ENCODE measurements around the gene UST.
A peak's percentile ranks its signal among the peaks of the same experiment; 100 is the strongest.

The UST gene, protein sequence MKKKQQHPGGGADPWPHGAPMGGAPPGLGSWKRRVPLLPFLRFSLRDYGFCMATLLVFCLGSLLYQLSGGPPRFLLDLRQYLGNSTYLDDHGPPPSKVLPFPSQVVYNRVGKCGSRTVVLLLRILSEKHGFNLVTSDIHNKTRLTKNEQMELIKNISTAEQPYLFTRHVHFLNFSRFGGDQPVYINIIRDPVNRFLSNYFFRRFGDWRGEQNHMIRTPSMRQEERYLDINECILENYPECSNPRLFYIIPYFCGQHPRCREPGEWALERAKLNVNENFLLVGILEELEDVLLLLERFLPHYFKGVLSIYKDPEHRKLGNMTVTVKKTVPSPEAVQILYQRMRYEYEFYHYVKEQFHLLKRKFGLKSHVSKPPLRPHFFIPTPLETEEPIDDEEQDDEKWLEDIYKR

DNA sequence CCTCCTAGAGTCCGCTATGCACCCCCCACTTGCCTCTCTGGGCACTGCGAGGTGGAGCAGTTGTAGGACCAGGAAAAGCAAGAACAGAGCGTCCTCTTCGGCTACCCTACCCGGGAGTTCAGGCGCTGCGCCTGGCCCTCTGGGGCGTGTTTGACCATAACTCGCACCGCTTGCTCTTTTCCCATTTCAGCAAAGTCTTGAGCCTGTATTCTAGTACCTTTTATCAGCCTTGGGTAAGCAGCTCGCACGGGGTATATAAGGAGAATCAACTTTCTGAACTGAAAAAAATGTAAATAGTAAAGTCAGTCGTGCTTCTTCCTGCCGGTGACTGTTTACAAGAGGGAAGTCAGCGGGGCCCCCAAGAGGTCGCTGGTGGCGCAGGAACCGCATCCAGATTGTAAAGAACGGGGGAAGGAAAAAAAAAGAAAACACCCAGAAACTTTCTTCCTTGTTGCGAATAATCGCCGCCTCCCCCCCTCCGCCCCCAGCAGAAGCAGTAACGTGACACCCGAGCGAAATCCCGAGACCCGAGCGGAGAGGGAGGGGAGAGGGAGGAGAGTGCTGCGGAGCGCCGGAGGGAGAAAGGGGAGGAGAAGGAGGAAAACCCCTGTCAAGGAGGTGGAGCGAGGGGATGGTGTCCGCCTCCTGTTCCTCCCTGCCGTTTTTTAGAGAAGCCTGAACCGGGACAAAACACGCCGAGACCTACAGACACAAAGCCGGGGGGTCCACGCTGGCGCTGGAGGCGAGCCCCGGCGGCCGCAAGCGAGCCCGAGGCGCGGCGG, at the start of gene UST:
UST (plus strand) TSS at position 668 of the 782 bp plus-strand sequence. CDS start 401 bp downstream, outside the sequence.
- peak; percentile 66 for DNase-seq

DNA sequence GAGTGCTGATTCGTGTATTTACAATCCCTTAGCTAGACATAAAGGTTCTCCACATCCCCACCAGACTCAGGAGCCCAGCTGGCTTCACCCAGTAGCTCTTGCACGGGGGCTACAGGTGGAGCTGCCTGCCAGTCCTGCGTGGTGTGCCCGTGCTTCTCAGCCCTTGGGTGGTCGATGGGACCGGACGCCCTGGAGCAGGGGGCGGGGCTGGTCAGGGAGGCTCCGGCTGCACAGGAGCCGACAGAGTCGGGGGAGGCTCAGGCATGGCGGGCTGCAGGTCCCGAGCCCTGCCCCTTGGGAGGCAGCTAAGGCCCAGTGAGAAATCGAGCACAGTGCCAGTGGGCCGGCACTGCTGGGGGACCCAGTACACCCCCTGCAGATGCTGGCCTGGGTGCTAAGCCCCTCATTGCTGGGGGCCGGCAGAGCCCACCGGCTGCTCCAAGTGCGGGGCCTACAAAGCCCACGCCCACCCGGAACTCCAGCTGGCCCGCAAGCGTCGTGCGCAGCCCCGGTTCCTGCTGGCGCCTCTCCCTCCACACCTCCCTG, 48.9 kb upstream of the UST start:
- no peak for DNase-seq

DNA sequence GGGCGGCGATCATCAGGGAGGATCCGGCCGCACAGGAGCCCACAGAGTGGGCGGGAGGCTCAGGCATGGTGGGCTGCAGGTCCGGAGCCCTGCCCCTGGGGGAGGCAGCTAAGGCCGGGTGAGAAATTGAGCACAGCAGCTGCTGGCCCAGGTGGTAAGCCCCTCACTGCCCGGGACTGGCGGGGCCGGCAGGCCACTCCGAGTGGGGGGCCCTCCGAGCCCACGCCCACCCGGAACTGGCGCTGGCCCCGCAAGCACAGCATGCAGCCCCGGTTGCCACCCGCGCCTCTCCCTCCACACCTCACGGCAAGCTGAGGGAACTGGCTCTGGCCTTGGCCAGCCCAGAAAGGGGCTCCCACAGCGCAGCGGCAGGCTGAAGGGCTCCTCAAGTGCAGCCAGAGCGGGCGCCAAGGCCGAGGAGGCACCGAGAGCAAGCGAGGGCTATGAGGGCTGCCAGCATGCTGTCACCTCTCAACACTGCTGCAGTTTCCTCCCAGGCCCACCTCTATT, 48.1 kb upstream of the UST start:
- no peak for DNase-seq

DNA sequence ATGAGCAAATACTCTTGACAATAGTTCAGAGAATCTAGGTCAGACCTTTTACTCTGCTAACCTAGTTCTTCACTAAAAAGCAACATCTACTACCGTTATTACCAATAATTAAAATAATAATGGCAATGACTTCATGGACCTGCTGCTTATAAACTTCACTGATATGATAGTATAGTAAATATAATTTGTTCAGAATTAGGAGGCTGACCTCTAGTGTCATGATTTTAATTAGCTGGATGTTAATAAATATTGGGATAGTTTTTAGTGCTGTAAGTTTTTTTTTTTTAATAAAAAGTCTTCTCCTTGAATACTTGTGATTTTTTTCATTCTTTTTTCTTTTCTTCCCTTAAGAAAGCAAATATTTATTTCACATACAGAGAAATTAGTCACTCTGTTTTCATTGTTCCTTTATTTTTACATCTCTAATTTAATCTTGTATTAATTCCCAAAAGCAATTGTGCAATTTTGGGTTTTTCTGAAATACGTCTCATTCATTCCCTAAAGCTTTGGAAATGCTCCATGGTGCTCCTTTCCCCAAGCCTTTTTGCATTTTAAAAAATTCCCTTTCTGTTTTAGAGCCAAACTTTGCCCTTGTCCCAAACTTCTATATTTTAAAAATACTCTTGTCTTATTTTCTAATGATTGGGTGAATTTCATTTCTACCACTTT, 46.6 kb upstream of the UST start:
- DNase-seq, result no peak

DNA sequence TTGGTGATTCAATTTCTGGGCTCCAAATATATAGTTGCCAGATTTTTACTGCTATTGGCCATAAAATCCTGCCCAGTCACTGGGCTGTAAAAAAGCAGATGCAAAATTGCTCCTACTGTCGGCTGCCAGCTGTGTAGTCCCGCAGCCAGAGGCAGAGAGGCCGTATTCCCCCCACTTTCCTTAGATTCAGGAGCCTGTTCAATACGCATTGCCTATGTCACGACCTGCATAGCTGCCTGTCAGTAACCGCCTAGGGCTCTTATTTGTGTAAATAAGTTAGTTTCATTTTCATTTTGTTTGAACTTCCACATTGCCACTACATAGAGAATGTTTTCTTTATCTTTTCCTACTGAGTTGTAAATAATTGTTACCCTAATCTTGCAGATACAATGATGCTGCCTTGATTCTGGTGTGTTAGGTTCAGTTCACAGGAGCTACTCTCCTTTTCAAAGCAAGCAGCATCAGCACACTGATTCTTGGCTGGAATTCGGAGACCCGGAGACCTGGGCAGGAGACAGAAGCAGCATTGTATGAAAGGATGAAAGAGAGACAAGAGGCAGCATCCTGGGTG, 46.0 kb upstream of the UST start:
- peak; percentile 26 for DNase-seq

DNA sequence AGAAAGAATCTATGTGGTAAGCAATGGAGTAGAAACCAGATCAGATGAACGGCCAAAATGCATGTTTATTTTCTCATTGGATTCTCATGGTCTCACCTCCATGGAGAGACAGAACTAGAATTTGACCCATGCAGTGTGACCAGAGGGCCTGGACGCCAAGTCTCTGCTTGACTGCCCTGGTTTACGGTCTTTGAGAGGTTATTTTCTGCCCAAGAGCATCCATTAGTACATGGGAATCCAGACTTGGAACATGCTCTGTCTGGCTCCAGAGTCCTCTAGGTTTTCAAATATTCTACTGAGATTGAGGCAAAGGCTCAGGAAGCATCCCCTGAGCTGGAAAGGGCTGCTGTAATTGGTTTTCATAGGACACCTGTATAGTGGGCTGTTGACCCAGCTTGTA, 45.5 kb upstream of the UST start:
- DNase-seq, result no peak

DNA sequence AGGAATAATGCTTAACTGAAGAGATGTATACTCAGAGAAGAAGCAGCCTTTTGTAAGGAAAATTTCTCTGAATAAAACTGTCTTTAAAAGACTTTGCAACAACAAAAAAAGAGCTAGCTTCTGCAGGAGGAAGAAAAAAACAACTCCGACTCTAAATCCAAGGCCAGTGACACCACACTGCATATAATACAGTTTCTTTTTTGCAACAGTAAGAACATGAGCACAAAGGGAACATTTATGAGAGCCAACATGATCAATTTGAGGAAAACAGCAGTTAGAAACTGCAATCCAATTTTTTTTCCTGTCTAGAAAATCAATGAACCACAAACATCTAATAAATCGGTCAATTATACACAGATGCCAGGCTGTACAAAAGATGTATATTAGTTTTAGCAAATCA, 42.9 kb upstream of the UST start:
- DNase-seq, result no peak

DNA sequence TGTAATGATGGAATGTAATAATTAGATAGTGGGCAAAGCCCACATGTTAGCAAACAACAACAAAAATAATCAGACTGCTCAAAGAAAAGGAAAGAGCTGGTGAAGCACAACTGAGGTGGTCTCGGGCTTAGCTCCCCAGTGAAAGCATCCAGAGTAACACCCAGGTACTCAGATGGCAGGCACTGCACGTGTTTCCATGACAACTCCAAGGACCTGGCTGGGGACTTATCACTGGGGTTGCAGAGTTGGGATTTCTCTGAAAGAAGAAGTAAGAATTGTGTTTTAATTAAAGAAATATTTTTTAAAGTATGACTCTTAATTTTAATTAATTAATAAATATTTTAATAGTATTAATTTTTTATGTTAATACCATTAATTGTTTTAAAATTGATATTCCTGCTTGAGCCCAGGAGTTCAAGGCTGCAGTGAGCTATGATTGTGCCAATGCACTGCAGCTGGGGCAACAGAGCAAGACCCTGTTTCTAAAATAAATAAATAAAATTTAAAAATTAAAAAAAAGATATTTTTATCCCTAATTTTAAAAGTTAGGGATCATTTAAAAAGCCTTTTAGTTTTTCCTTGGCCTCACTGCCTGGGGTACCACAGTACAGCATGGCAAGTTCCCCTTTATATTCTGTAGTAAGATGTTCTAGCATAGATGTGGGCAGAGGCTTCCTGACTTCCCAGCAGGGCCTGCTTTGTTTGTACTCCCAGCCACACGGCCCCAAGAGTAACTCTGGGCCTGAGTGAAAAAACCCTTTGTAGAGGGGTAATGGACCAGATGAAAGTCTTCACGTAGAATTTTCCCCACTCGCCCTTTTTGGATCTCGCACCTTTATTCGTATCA, 42.2 kb upstream of the UST start:
- no peak for DNase-seq

DNA sequence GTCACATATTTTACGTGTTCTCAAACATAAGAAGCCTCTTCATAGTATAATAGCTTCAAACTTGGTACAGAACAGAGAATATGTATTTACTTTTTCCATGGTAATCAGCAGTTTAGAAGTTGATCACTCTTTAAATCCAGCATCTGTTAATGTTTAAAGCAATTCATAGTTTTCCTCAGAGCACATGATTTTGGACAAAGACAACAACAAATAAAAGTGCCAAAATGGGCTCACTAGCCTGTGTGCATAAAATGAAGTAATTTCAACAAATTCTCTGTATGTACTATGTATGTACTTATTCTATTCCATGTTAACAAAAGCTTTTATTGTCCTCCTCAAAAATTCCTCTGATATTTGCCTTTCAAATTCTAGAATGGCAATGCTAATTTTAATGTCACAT, 38.1 kb upstream of the UST start:
- no peak for DNase-seq

DNA sequence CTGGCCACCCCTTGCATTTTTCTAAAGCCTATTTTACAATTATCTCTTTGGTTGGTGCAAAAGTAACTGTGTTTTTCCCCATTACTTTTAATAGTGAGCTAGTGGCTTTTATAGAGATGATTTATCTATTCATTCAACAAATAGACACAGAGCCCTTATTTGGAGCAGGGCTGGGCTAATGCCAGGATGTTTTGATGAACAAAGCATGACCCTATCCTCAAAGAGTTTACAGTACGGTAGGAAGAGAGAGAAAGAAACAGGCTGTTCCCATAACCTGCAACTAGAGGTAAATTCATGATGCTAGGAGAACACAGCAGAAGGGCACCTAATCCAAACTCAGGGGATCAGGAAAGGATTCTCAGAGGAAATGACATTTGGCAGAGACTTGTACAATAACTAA, 37.3 kb upstream of the UST start:
- no peak for DNase-seq

DNA sequence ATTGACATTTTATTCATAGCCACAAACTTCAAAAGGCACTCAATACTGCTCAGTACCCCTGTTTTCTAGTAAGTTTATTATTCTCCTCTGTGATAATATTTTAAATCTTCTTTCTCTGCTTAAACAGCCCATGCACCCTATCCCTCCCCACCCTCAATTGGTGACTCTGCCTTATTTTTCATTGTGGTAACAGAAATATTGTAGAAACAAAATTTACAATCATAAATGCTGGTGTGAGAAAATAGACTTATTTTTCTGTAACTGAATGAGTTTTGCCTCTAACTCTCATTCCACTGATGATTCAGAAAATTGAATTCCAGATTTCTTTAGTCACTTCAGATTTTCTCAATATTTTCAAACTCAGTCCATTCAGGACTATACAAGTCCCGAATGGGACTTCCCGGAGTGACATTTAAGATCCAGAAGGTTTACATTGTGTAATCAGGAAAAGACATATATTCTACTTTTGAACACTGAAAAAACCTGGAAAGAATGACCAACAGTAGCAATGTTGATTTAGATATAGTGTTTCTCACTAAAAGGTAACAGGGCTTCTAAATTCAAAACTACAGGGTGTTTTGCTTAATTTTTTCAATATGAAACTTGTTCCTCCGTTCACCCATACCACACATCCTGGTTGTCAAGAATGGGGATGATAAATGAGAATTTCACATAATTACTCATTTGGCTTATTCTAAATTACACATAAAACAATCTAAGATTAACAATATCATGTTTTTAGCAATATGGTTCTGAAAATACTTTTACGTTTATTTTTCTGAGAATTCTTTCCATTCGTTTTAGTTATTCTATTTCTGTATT, 34.8 kb upstream of the UST start:
- no peak for DNase-seq

DNA sequence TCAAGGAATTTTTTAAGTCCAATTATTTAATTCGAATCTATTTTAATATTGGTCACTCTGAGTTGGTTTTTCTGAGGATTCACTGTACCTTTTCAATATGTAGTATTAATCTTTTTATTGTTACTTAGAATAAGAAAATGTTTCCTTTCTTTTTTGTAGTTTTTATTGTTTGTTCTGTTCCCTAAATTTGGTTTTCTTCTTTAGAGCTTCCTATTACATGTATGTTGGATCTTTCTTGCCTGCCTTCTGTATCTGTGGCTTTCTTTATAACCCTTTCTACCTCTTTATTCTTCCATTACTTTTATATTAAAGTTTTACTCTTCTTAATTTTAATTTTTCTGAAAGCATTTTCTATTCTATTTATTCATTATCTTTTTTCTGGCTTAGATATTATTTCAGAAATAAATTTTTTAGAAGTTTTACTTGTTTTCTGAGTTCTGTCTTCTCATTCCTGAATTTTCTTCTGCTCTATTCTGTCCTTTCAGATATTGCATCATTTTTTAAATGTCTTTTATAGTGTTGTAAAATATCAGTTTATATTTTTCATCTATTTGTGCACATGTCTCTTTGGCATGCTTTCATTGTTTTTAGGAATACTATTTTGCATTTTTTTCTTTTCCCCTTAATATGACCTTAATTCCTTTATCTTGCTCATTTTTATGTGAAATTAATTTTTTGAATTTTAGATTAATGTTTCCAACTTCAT, 33.6 kb upstream of the UST start:
- no peak for DNase-seq

DNA sequence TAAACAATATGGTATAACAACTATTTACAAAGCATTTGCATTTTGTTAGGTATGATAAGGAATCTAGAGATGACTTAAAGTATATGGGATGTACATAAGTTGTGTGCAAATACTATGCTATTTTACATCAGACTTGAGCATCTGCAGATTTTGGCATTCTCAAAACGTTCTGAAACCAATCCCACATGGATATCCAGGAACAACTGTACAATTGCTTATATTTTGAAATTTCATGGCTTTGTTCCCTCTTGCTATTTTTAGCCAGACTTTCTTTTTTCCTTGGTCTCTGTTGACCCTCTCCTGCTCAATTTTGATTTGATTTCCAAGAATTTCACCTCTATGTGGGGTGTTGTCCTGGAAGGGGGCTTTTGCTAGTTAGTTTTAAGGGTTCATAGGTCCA, 32.9 kb upstream of the UST start:
- no peak for DNase-seq

DNA sequence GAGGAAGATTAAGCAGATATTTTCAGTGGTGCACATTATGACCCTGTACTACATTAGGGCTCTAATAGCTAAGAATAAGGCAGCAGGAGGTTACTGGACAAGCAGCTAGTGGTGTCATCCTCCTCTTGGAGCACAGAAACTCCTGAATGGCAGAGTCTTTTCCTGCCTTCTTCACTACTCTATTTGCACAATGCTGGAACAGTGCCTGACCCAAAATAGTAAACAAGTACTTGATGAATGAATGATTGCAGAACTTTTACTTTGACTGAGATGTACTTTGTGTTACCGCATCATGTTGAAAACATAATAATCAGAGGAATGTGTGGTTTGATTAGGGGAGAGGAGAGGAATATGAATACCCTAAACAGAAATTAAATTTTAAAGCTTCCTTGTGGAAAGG, 30.0 kb upstream of the UST start:
- DNase-seq, result no peak

DNA sequence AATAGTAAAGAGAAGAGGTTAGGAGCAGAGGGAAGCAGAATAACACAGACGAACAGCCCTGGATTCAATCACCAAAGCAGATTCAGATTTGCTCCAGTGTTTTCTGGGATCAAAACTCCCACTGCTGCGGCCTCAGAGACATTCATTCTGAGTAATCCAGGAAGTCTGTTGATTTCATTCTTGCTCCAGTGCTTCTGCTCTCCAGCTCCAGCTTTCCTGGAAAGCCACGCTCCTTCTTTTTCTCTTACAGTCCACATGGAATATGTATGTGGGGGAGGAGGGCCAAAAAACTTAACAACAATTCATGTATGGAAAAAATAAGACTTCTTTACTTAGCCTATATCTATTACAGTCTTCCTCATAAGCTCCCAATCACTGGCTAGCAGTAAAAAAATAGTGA, 26.4 kb upstream of the UST start:
- no peak for DNase-seq

DNA sequence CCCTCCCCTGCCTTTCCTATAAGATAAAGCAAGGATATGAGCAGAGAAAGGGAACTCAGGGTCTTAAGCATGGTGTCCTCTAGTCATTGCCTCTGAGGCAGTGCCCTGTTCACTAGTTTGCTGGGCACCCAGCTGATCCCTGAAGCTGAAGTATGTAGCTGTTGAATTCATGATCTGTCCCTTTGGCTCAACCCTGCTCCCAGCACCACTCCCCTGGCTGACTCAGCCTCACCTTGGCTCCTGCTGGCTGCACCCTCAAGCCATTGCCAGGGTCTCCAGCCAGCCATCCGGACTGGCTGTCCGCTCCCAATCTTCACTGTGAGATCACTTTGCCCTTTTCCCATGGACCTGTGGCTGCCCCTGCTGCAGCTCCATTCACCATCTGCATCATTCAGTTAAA, 25.9 kb upstream of the UST start:
- DNase-seq, result no peak

DNA sequence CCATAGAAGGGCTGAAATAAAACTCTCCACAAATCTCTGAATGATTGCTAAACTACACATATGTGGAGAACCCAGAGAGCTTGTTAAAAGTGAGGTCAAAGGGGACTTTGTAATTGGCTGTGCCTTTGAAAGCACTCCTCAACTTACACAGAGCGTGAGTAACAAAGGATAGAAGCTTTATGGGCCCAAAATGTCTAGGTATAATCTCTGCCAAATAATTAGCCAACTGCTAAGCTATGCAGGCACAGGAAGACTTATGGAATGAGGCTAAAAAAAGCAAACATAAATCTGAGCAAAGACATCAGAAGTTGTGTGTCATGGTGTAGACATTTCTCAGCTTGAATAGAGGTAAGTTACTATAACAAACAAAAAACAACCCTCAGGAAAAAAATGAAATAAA, 23.3 kb upstream of the UST start:
- no peak for DNase-seq

DNA sequence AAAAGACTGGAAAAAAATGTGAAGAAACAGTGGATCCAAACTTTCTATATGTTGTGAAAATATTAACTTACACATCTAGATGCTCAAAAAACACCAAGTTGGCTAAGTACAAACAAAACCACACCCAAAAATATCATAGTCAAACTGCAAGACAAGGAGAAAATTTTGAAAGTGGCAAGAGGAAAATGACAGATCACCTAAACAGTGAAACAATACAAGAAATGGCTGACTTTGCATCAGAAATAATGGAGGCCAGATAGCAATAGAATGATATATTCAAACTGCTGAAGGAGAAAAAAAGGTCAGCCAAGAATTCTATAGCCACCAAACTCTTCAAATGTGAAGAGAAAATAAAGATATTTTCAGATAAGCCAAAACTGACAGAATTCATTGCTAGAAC, 22.4 kb upstream of the UST start:
- no peak for DNase-seq

DNA sequence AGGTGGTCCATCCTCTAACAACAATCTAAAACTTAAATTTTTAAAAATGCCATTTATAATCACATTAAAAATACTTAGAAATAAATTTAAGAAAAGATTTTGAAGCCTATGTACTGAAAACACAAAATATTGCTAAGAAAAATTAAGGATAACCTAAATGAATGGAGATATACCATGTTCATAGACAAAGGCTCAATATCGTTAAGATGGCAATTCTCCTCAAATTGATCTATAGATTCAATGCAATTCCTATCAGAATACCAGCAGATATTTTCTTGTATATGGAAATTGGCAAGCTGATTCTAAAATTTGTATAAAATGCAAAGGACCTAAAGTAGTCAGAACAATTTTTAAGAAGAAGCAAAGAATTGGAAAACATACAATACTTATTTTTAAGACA, 19.7 kb upstream of the UST start:
- DNase-seq, result no peak

DNA sequence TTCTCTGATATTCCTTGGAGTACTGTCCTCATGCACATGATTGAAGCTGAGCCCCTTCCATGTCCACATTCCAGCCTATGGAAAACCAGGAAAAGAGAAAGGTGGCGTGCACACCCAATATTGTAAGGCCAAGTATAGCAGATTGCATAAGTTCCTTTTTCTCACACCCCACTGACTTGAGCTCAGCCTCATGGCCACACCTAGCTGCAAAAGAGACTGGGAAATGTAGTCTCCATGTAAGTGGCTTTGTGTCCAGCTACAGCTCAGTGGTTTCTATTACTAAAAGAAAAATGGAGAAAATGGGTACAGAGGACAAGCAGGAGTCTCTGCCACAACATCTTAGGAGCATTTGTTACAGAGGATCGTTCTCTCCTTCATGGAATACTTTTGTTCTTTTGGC, 10.8 kb upstream of the UST start:
- DNase-seq, result no peak

Data from NCI-H774 (cell line).